Left lung (tissue), 10 donors: Measurements from ENCODE around the gene SPG21. TPM values are rescaled to one million over a fixed set of nuclear protein-coding genes. Genes with fewer than 3 reads are reported as not detected.
A peak's percentile ranks its signal among the peaks of the same experiment; 100 is the strongest.

Experiments
- ATAC-seq: fragments of 200-7000 bp; cut with Tn5 transposase; one replicate; pipeline ENCODE4 v1.9.1; 2020; ENCODE audit warnings: moderate library complexity
- DNase-seq, 4 donors: peaks; one replicate each; pipeline ENCODE4 v3.0.0-alpha.2; 2013 to 2020
- H3K27ac ChIP-seq, 2 donors: fragments of 200-600 bp; sonication (generic) in 1 of 2; one replicate each; pipeline versions ENCODE4 v1.5.0 to v1.8.0; 2020 to 2021
- H3K27me3 ChIP-seq, 2 donors: fragments of 200-600 bp; sonication (generic) in 1 of 2; one replicate each; pipeline versions ENCODE4 v1.5.0 to v1.8.0; 2020 to 2021
- H3K36me3 ChIP-seq, 2 donors: fragments of 200-600 bp; sonication (generic) in 1 of 2; one replicate each; pipeline versions ENCODE4 v1.5.0 to v1.8.0; 2020 to 2021
- H3K4me1 ChIP-seq, 2 donors: fragments of 200-600 bp; one replicate each; pipeline ENCODE4 v1.8.0; 2021
- H3K4me3 ChIP-seq, 2 donors: fragments of 200-600 bp; sonication (generic) in 1 of 2; one replicate each; pipeline versions ENCODE4 v1.5.0 to v1.8.0; 2020 to 2021; ENCODE audit warnings: mild to moderate bottlenecking in 1 of 2
- H3K9me3 ChIP-seq, 2 donors: fragments of 200-600 bp; sonication (generic) in 1 of 2; one replicate each; pipeline versions ENCODE4 v1.5.0 to v1.8.0; 2020 to 2021
- intact Hi-C, 2 donors: fragments of 100-400 bp; cut with DNase I; formaldehyde crosslinking; loops; one replicate each; pipeline versions ENCODE4 v1.11.2 to v1.14.2; 2022
- polyA plus RNA-seq, 6 donors: library from polyadenylated mRNA; unstranded; fragments of 120-200 nt; gene quantifications; one replicate each; pipeline ENCODE4 v1.2.1, GENCODE V29; 2013; ENCODE audit not compliant: insufficient read length in 6 of 6
- total RNA-seq, 2 donors: library from RNA; stranded (reverse); fragmentation: NEBNext Ultra II Directional; extraction: Animal tissue kit (Norgen Biotek cat#: 25700); gene quantifications; one replicate each; pipeline ENCODE4 v1.2.1, GENCODE V29; 2021
- TF ChIP-seq, protein P1 (sequence below), 2 donors: fragments of 200-600 bp; sonication (generic) in 1 of 2; IDR thresholded peaks; one replicate each; pipeline versions ENCODE4 v1.5.0 to v1.8.0; 2021; ENCODE audit warnings: antibody characterized with exemption in 2 of 2
- donor health status: DM: no; HTN: yes; CAD: no.
- donor health status: DM: no; HTN: no; CAD: no.

Gene SPG21
- total and polyA plus RNA-seq, 8 donors, result 93.9 to 123 (median 104) TPM

DNA sequence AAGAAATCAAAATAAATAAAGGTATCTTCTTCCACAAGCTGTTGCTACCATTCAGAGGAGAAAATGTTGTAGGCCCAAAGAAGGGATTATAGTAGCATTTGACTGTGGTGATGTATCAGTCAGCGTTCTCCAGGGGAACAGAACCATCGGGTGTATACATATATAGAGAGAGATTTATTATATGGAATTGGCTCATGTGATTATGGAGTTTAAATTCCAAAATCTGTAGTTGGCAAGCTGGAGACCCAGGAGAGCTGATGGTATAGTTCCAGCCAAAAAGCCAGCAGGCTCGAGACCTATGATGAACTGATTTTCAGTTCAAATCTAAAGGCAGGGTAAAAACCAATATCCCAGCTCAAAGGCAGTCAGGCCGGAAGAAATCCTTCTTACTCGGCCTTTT is 7.4 kb upstream of the SPG21 start:
- TF ChIP-seq, protein P1, sequence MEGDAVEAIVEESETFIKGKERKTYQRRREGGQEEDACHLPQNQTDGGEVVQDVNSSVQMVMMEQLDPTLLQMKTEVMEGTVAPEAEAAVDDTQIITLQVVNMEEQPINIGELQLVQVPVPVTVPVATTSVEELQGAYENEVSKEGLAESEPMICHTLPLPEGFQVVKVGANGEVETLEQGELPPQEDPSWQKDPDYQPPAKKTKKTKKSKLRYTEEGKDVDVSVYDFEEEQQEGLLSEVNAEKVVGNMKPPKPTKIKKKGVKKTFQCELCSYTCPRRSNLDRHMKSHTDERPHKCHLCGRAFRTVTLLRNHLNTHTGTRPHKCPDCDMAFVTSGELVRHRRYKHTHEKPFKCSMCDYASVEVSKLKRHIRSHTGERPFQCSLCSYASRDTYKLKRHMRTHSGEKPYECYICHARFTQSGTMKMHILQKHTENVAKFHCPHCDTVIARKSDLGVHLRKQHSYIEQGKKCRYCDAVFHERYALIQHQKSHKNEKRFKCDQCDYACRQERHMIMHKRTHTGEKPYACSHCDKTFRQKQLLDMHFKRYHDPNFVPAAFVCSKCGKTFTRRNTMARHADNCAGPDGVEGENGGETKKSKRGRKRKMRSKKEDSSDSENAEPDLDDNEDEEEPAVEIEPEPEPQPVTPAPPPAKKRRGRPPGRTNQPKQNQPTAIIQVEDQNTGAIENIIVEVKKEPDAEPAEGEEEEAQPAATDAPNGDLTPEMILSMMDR (IDR thresholded peaks at IDR 0.05), result no peak
- intact Hi-C loops, result no loop called here
- no peak overlapping the region for H3K27ac ChIP-seq
- no peaks in the 10 kb centered on the region for H3K27me3 ChIP-seq
- ATAC-seq (no peak), DNase-seq (no peak)
- H3K9me3 ChIP-seq, result no peaks in the 10 kb centered on the region
- H3K36me3 ChIP-seq, result peaks cover 0 to under 1% of the 10 kb centered on the region in 2 donors
- H3K4me3 ChIP-seq, result no peak overlapping the region
- H3K4me1 ChIP-seq, result no peaks in the 10 kb centered on the region

DNA sequence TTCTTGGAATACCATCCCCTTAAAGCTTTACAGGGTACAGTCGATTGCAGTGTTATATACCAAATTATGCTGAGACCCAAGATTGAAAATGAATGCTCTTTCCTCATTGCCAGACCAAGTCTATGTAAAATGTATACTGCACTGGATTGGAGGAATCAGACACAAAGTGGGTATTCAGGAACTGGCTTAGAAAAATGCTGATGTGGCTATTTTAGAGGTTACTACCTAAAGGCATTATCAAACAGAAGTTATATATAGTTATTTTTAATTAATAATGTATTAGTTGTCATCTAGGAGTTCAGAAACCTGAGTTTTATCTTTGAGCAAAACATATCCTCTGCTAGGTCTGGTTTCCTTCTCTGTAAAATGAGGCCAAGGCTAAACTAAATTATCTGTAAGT is 3.6 kb upstream of the SPG21 start:
- TF ChIP-seq, protein P1 (IDR thresholded peaks at IDR 0.05), result no peak
- ATAC-seq, result no peak
- no peak overlapping the region for H3K4me3 ChIP-seq
- DNase-seq, result no peak
- H3K4me1 ChIP-seq, result peaks cover 5 to 11% of the 10 kb centered on the region in 2 donors
- H3K27me3 ChIP-seq, result no peaks in the 10 kb centered on the region
- intact Hi-C loops, result no loop called here
- H3K36me3 ChIP-seq, result no peaks in the 10 kb centered on the region
- no peaks in the 10 kb centered on the region for H3K9me3 ChIP-seq
- no peak overlapping the region for H3K27ac ChIP-seq

DNA sequence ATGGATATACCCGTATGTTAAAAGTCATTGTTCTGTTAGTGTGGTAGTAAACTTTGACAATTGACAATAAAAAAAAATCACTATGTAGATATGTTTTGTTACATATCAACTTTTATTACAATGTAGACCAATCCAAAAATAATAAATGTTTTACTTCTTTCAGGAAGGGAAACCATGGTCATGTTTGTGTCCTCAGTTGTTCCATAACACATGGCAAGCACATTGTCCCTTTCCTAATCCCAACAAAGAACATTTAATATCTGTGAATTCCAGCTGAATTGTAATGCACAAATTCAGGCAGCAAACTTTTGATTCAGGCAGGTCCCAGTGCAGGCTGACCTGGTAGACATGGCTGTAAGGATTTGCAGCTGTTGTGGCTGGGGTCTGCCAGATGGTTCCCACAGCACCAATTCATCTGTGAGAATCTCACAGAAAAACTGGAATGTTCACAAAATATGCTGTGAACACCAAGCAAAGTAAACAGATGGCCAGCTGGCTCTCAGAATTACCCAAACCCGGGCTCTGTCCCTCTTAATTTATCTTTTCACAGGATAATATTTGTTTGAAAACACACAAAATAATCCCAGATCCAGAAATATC is 1.9 kb upstream of the SPG21 start:
- no peaks in the 10 kb centered on the region for H3K9me3 ChIP-seq
- no peak for ATAC-seq
- intact Hi-C loops, result no loop called here
- TF ChIP-seq, protein P1 (IDR thresholded peaks at IDR 0.05), result no peak
- H3K27ac ChIP-seq, result no peak overlapping the region
- H3K4me1 ChIP-seq, result peaks cover 5 to 27% of the 10 kb centered on the region in 2 donors
- H3K36me3 ChIP-seq, result no peaks in the 10 kb centered on the region
- no peak overlapping the region for H3K4me3 ChIP-seq
- no peaks in the 10 kb centered on the region for H3K27me3 ChIP-seq
- DNase-seq, result peak in 2 of 4 donors; percentile 30 to 52

DNA sequence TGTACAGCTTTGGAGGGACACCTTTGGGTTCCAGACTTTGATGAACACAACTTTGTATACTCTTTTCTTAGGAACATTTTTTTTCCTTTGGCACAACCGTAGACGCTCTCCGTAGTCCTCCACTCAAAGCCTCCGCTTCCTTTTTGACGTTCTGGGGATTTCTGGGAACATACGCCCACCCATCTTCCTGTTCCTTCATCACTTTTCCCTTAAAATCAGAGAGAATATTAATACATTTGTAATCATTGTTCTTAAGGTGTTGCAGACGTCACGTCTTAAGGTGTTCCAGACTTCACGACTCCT is 405 bp upstream of the SPG21 start:
- Histone ChIP-seq H3K27me3 (no peaks in the 10 kb centered on the region), H3K9me3 (no peaks in the 10 kb centered on the region), H3K27ac (peak overlapping the region; percentile 94 to 98), H3K4me1 (peaks cover 11 to 43% of the 10 kb centered on the region in 2 donors), H3K36me3 (no peaks in the 10 kb centered on the region), H3K4me3 (peak overlapping the region; percentile 90 to 95)
- TF ChIP-seq, protein P1 (IDR thresholded peaks at IDR 0.05), result no peak
- intact Hi-C loops, result no loop called here
- DNase-seq (no peak), ATAC-seq (no peak)

DNA sequence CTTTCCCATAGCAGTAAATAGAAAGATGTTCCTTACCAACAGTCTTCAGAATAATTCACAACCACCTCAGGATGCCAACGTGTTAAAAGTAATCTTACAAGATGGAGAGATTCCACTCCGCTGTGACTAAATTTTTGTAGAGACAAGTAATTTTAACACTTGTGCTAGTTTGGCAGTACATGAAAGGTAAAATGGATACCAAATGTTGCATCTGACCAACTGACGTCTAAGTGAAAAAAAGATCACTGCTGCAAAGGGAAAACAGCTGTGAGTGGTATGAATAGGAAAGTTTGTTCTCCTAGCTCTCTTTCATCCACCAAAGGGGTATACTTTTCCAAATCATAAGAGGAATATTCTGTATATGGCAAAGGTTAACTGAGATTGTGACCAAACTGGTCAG is 2.6 kb downstream of the SPG21 start:
- Histone ChIP-seq H3K4me1 (peaks cover 17 to 72% of the 10 kb centered on the region in 2 donors), H3K27ac (no peak overlapping the region), H3K27me3 (no peaks in the 10 kb centered on the region), H3K4me3 (no peak overlapping the region), H3K9me3 (no peaks in the 10 kb centered on the region), H3K36me3 (peaks cover 0 to 10% of the 10 kb centered on the region in 2 donors)
- no peak for ATAC-seq
- no peak for DNase-seq
- TF ChIP-seq, protein P1 (IDR thresholded peaks at IDR 0.05), result no peak
- intact Hi-C loops, result no loop called here
